ENCODE results near the gene SYT11.
"Not testable (repeated sequence)": the region's sequence is repeated elsewhere in the genome, so short reads cannot be mapped to it uniquely, and the experiment has no call there.

The SYT11 gene

DNA sequence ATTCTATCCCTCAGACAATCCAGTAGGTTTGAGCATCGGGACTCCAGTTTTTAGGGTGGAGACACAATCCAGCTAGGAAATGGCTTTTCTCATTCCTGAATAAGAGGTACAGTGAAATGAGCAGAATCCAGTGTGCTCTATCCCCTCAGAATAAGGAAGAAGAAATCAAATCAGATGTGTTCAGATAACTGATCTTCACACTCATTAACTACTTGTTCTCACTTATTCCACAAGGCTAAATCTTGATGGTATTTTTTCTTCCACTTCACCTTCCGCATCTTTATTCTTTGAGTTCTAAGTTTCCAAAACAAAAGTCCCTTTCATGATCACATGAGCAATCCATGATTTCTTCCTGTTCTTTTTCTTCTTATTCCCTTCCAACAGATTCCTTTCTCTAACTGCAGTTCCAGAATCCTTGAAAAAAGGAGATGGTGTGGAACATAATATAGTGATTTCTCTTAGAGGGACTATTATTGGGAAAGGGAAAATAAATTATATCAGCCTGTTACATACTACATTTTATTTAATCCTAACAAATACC lies 1.7 kb downstream of the SYT11 start:
- DNase-seq, result peak; percentile 16

DNA sequence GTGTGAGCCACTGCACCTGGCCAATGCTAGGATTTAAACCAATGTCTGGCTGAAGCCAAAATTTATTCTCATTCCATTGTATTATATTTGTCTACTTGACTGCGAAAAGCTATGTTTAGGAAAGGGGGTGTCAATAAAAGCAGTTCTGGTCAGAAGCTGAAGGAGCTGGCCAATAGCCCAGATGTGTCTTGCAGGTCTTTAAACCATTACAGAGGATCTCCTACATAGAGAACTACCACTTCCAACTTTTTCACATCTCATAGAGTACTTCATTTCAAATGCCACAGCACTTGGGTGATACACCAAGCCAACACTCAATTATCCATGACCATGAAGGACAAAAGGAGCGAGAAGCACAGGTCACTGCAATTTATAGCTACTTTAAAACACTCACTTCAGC lies 2.5 kb downstream of the SYT11 start:
- DNase-seq, result no peak

DNA sequence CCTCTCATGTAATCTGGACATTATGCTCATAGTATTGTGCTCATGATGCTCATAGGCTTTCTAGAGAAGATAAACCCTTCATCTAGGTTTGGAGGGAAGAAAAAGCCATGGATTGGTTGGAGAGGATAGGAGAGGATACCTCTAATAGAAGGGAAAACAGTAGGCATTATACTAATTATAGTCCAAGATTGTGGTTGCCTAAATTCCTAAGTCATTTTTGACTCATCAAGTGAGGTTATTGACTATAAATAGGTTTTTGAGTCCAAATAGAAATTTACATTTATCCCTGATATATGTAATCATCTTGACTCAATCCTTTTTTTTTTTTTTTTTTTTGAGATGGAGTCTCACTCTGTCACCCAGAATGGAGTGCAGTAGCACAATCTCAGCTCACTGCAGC lies 5.0 kb downstream of the SYT11 start:
- no peak for DNase-seq

DNA sequence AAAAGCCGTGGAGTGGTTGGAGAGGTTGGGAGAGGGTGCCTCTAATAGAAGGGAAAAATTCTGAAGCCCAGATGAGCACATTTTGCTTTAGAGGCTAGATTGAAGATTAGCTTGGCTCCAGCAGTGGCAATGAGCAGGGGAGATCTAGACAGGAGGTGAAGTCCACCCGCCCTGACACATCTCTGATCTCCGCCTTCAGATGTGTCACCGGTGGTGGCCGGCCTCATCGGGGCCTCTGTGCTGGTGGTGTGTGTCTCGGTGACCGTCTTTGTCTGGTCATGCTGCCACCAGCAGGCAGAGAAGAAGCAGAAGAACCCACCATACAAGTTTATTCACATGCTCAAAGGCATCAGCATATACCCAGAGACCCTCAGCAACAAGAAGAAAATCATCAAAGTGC lies 8.4 kb downstream of the SYT11 start:
- no peak for DNase-seq

DNA sequence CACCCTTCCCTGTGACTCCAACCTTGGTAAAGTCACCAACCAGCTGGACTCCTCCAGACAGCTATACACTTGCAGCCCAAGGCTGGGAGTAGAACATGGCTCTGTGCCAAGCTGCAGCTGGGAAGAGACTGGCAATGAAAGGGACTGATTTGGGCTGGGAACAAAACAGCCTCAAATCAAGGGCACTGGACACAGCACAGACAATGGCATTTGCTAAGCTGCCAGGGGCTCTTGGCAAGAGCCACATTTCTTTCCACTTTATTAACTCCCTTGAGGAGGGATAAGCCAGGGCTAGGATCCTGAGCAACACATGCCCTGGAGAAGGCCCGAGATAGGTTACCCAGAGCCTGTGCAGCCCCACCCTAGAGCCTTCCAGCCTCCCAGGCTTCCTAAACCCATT lies 12.0 kb downstream of the SYT11 start:
- DNase-seq, result peak; percentile 74

DNA sequence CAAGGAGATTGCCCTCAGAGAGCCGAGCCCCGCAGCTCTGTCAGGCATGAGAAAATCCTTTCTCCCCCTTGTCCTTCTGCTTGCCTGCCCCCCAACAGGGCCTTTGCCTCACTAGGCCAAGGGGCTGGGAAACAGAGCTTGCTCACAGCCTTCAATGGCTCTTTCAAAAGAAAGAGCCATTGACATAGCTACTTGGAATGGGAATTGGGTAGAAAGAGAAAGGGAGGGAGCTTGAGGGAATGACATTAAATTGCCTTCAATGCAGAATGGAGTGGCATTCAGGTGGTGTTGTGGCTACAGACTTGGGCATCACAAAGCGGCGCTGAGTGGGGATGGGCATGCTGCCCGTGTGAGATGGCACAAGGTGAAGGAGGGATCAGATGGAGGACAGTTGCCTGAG lies 13.2 kb downstream of the SYT11 start:
- no peak for DNase-seq

DNA sequence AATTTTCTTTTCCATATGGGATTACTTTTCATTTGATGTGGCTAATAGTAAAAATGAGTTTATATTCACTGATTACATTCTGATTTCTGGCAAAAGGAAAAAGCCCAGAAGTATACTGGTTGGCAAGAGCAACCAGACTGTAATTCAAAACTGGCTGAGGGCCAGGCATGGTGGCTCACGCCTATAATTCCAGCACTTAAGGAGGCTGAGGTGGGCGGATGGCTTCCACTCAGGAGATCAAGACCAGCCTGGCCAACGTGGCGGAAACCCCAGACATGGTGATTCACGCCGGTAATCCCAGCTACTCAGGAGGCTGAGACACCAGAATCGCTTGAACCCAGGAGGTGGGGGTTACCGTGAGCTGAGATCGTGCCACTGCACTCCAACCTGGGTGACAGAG lies 14.5 kb downstream of the SYT11 start:
- DNase-seq, result peak; percentile 31

DNA sequence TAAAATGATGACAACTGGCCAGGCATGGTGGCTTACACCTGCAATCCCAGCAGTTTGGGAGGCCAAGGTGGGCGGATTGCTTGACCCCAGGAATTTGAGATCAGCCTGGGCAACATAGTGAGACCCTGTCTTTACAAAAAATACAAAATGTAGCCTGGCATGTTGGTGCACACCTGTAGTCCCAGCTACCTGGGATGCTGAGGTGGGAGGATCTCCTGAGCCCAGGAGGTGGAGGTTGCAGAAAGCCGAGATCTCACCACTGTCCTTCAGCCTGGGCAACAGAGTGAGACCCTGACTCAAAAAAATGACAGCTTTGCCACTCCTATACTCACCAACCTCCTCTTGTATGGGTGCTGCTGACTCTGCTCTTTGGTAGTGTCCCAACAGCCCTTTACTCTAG lies 18.6 kb downstream of the SYT11 start:
- no peak for DNase-seq

DNA sequence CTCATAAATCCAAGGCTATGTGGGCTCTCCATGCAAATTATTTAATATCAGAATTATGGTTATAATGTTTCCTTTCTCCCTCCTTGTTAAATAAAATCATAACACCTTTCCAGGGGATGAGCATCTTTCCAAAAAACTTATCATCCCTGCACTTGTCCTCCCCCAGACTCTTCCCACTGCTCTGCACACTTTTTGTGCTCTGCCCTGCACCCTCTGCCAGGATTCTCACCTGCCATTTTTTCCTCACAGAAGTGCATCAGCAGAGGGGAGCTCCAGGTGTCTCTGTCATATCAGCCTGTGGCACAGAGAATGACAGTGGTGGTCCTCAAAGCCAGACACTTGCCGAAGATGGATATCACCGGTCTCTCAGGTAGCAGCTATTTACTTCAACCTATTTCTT lies 20.9 kb downstream of the SYT11 start:
- DNase-seq, result no peak

DNA sequence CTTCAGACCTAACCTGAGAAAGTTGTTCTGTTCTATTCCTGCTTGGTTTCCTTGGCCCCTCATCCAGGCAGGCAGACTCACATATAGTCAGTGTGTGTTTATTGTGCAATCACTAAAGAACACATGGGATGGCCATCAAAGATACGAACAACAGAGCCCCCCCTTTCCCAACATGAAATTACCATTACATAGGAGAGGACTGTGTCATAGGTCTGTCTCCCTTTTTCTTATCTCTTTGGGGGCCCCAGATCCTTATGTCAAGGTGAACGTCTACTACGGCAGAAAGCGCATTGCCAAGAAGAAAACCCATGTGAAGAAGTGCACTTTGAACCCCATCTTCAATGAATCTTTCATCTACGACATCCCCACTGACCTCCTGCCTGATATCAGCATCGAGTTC lies 21.6 kb downstream of the SYT11 start:
- DNase-seq, result no peak

DNA sequence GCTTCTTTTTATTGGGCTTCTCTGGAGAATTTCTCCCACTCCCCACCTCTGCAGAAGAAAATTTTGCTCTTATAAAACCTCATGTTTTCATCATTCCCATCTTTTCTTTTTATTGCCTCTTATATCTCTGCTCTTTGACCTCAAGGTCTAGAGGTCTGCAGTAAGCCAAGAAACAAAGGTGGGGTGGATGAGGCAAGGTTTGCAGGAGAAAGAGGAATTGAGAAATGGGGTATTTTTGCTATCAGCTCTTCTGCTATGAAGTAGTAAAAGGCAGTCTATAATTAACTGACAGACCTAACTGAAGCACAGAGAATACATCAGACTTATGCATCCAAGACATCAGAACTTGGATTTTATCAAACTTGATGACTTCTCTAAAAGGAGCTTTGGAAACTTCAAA lies 22.9 kb downstream of the SYT11 start:
- no peak for DNase-seq

DNA sequence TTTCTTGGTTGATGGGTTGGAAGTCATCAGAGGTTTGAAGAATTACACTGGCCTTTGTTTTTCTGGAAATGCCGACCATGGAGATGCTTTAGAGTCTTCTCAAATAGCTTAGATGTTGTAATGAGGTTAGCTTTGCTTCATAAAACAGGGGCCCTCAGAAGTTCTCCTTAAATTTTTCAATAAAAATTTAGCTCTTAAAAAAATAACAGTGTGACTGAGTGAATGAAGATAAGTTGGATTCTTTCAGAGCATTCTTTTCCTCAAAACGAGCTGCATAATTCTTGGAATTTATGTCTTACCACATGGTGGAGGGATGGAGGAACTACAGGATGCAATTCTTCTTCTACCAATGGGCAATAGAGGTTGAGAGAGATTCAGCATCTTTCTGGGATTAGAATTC lies 23.4 kb downstream of the SYT11 start:
- DNase-seq, result no peak

DNA sequence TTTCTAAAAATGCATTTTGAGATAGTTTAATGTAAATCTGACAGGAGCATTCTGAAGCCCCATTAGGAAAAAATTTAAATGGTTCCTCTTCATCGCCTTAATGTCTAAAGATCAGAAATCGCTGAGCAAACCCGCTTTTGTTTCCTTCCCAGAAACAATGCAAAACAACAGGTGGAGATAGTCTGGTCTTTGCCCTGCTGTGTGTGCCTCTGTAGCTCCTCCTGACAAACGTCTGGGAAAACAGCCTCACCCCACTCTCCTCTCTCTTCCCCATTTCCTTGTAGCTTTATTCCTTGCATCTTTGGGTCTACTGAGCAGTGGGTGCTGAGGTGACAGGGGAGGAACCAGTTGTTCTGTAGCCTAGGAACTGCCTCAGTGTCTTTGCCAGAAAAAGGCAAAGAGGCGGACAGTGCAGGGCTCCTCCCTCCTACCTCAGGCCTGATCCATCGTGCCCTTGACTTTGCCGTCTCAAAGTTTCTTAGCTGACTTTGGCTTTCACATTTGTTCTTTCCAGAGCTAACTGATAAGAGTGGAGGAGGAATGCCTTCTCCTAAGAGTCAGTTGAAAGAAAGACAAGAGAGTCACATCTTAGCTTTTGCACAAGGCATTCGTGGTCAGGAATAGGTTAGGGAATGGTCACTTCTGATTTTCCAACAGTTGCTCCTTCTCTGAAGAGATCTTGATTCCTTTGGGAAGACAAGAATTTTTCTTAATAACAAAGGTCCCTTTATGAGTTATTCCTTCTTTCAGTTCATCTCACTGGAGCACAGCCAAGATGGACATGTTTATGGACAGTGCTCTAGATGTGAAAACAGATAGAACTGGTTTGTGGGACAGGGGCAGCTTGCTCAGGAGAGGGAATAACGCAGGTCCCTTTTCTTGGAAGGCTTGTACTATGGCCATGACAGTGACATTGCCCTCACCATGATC lies 24.9 kb downstream of the SYT11 start:
- DNase-seq, result no peak

DNA sequence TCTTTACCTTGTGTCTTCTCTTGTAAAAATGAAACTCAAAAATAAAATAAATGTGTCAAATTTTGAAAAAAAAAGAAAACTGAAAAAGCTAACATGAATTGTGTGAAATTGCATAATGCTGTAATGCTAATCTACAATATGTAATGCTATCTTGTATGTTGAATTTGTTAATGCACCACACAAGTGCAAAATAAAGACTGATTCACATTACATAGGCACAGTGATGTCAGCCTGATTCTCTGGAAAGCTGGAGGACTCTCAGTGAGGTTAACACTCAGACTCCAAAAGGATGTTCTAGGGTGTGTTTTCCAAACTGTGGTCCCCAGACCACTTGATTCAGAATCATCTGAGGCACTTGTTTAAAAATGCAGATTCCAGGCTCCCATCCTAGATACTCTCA lies 25.6 kb downstream of the SYT11 start:
- no peak for DNase-seq

DNA sequence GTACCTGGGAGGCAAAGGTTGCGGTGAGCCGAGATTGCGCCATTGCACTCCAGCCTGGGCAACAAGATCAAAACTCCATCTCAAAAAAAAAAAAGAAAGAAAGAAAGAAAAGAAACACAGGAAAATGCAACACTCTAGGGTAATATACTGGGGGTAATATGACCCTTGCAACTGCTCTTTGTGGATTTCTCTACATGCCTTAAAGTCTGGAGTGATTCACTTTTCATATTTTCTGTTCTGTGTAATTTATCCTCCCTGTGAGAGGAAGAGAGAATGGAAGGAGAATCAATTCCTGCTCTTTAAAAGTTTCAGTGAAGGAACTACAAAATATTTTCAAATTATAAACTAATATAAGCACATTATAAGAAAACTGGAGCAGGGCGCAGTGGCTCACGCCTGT lies 29.1 kb downstream of the SYT11 start:
- no peak for DNase-seq

DNA sequence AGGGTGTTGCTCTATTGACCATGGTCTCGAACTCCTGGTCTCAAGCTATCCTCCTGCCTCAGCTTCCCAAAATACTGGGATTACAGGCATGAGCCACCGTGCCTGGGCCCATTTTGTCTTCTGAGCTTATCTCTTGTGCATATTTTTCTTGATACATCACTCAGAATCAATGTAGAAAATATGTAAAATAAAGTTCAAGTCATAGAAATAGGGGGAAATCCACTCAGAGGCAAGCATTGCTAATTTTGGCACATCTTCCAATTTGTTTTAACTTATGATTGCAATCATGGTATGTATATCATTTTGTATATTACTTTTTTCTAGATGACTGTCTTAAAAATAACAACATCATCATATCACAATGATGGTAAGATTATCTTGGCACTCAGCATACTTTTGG lies 30.2 kb downstream of the SYT11 start:
- no peak for DNase-seq

DNA sequence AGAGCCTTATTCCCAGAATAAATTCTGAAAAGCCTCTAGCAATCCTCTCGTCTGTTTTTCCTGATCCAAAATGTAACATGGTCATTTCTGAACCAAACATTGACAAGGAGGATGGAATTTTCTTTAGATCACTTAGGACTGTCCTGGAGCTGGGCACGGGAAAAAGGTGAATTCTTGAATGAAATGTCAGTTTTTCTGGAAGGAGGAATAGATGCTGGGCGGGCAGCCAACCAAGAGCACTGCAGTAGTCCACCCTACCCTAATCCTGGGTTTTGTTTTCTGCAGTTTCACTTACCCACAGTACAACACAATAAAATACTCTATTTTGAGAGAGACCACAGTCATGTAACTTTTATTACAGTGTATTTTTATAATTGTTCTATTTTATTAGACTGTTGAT lies 30.9 kb downstream of the SYT11 start:
- no peak for DNase-seq

DNA sequence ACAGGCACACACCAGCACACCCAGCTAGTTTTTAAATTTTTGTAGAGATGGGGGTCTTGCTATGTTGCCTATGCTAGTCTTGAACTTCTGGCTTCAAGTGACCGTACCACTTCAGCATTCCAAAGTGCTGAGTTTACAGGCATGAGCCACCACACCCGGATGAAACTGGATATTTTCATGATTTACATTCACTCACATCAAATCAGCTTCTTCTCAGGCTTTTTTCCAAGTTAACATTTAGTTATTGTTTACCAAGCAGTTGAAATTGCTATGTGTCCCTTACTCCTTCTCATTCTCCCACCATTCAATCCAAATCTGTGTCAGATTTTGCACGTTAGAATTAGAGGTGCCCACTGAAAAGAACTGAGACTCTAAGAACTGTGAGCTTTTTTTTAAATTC lies 33.4 kb downstream of the SYT11 start:
- DNase-seq, result no peak

DNA sequence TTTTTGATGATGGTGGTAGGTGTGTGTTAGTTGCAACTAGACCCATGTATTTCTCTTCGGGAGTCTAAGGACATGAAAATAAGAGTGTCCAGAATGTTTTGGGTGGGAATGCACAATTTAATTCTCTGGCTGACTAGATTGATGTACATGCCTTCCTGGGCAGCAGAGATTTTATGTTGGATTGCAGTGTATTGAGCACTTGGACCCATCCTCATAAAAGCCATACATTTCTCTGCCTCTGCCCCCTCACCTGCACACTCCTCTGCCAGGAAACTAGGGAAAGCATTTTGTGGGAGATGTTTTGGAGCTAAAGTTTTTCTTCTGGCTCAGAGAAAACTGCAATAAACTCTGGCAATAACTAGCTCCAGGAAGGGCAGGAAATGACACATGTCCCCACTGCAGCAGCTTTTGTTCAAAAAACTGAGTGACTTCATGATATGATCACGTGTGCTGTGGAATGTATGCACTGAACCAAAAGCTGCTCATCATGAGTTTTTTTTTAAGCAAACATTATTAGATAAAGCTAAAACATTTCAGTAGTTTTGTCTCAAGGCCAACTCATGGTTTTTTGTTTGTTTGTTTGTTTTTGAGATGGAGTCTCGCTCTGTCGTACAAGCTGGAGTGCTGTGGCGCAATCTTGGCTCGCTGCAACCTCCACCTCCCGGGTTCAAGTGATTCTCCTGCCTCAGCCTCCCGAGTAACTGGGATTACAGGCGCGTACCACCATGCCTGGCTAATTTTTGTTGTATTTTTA lies 34.2 kb downstream of the SYT11 start:
- DNase-seq, result no peak

DNA sequence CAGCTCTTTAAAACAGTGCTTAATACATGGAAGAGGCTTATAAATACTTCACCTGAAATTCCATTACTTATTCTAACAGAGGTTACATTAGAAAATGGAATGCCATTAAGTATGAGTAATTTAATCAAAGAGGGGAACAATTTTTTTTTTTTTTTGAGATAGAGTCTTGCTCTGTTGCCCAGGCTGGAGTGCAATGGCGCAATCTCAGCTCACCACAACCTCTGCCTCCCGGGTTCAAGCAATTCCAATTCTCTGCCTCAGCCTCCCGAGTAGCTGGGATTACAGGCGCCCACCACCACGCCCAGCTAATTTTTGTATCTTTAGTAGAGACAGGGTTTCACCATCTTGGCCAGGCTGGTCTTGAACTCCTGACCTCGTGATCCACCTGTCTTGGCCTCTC lies 36.2 kb downstream of the SYT11 start:
- not testable (repeated sequence) for DNase-seq

DNA sequence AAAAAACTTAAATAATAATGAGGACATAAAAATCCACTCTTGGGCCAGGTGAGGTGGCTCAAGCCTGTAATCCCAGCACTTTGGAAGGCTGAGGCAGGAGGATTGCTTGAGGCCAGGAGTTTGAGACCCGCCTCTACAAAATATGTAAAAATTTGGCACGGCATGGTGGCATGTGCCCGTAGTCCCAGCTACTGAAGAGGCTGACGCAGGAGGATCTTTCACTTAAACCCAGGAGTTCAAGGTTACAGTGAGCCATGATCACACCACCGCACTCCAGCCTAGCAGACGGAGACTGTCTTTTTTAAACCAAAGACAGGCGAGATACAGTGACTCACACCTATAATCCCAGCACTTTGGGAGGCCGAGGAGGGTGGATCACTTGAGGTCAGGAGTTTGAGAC lies 37.1 kb downstream of the SYT11 start:
- DNase-seq, result not testable (repeated sequence)

DNA sequence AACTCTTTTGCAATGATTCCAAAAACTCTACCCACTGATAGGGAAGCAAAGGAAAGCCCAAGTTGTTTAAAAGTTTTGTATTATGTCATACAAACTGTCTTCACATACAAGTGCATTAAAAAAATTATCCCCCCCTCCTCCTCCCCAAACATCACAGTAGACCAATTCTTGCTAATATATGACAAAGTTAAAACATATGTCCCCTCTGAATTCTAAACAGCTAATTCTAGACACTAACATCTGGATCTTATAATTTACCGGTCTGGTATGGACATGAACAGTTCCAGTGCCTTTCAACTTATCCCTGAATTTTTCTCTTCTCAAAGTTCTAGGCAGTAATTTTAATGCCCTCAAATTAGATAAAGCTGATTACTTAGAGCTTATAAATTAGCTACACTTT lies 38.4 kb downstream of the SYT11 start:
- no peak for DNase-seq

DNA sequence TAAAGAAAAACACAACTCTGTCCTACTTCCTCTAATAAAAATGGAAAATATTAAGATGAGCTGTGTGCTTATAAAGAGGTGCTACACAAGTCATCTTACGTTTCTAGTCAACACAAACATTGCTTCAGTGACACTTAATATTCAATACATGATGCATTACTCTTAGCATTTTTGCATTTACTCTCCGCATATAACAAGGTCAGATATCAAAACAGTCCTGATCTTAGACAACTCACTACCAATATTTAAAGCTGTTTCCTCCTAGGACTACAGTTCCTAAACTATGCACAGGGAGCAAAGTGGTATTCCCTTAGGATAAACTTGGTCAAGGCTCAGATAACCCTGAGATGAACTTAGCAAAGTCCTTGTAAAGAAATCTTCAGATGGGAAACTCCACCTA lies 39.5 kb downstream of the SYT11 start:
- DNase-seq, result no peak

DNA sequence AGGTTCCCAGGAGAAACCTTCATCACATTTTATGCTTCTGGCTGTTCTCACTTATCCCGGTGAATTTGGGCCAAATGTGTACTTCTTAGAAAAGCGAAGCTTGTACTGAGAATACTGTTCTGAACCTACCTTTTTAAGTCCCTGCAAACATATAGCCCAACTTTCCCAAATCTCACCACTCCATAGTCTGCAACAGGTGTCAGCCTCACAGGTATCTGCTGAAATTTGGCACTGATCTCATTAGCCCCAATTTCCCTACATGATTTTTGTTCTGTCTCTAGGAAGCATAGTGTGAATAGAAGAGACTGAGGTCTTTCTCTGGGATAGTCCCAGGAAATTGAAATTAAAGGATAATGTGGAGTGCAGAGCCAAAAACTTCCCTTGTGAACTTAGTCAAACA lies 40.3 kb downstream of the SYT11 start:
- no peak for DNase-seq

Measured in NCI-H1105 (cell line).